ENCODE results near the gene RACK1.
"Not testable (repeated sequence)": the region's sequence is repeated elsewhere in the genome, so short reads cannot be mapped to it uniquely, and the experiment has no call there.

The RACK1 gene

GRCh38 chr5:181232593-181232992 lies 11.1 kb downstream of the RACK1 start:
- DNase-seq: no peak

DNA sequence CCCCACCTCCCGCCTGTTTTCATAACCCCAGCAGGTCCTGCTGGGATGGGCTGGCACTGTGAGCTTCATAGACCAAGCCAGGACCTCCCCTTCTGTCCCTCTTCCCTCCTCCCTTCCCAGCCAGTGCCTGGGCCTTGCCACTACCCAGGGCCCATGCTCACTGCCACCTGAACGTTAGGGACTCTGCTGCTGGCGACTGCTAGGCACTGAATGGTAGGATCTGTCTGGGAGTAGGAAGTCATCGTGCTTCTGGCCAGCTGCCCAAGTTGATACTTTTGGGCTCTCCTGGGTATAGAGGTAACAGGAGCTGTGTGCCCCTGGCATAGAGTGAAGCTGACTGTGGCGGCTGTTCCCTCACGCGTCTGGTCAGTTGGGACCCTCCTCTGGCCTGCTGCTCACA lies 12.3 kb downstream of the RACK1 start:
- no peak for DNase-seq

GRCh38 chr5:181230551-181230950 lies 13.2 kb downstream of the RACK1 start:
- DNase-seq: no peak

- no peak for DNase-seq
Measured at GRCh38 chr5:181229996-181230395, 13.7 kb downstream of the RACK1 start.

DNA sequence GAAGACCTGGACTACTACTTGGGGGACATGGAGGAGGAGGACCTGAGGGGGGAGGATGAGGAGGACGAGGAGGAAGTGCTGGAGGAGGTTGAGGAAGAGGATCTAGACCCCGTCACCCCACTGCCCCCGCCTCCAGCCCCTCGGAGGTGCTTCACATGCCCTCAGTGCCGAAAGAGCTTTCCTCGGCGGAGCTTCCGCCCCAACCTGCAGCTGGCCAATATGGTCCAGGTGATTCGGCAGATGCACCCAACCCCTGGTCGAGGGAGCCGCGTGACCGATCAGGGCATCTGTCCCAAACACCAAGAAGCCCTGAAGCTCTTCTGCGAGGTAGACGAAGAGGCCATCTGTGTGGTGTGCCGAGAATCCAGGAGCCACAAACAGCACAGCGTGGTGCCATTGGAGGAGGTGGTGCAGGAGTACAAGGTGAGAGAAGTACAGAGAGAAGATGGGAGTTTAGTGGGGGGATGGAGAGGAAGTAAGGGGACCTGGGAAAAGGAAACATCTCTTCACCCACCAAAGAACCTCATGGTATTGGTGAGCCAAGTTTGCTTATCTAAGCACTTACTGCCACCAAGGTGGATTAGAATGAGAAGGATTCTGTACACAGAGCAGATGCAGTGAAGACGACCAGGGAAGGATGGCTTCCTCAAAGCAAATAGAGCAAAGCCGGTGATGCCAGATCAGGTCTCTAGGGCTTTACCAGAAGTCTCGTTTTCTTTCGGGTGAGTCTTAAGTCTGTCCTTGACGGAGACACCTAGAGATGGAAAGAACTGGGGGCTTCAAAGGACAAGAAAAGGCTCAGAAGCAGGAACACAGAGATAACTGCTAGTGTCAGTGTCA lies 19.1 kb downstream of the RACK1 start:
- DNase-seq: no peak

DNA sequence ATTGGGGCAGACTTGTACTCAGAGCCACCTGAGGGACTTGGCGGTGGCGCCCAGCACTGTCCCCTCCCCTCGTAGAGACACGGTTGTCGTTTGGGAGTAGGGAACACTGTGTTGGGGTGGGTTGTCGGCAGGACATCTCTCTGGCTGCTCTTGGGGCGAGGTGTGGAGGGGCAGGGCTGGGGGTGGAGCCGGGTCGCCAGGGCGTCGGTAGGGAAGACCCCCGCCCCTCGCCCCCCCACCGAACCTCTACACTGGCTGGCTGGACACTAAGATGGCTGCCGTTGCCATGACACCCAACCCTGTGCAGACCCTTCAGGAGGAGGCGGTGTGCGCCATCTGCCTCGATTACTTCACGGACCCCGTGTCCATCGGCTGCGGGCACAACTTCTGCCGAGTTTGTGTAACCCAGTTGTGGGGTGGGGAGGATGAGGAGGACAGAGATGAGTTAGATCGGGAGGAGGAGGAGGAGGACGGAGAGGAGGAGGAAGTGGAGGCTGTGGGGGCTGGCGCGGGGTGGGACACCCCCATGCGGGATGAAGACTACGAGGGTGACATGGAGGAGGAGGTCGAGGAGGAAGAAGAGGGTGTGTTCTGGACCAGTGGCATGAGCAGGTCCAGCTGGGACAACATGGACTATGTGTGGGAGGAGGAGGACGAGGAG lies 19.8 kb downstream of the RACK1 start:
- no peak for DNase-seq

DNA sequence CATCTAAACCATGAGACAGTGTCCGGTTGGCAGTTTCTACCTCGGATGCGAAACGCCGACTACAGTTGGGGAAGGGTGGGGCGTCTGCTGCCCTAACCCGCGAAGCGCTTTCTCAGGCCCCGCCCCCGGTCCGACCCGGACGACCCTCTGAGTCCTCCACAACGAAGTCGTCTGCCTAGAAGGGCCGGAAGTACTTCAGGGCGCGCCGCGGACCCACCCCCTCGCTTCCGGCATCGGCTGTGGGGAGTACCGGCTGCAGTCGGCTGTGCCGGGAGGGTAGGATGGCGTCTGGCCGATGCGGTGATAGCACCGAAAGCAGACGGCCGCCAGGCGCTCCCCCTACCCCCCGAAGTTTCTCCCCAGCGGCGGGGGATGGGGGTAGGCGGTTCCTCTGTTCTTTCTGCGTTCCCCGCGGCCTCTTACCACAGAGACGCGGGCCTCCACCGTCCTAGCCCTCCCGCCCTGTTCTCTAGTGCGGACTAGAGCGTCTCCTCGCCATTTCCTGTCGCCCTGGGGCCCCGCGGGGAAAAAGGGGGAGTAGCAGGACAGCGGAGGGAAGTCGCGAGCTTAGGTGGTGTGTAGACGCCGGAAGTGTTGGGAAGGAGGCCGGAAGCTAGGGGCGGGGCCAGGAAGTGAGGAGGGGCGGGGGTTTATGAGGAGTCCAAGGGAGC lies 20.5 kb downstream of the RACK1 start, which contains the start of gene TRIM41:
TSS of gene TRIM41 (plus strand) at position 224 of the 671 bp plus-strand sequence. CDS start 719 bp downstream, outside the sequence.
- DNase-seq: no peak

DNA sequence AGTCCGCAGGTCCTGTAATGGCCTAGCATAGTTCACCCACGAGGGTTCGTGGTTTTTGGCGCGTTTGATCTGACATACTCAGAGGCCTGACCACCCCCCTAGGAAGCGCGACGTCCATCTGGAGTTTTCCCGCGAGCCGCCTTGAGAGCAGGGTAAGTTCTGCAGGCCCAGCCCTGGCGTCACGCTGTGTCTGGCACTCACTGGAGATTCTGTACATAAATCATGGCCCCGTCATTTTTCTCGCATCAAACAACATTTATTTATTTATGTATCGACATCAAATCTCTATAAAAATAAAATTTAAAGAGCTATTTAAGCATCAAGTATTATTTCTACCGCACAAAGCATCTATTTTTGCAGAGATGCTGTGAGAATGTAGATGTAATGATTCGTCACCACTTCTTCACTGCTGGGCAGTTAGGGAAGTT lies 21.1 kb downstream of the RACK1 start:
- DNase-seq: no peak

- no peak for DNase-seq
Measured at GRCh38 chr5:181221792-181222629, 21.7 kb downstream of the RACK1 start.

GRCh38 chr5:181221105-181221791 lies 22.5 kb downstream of the RACK1 start:
- DNase-seq: no peak

DNA sequence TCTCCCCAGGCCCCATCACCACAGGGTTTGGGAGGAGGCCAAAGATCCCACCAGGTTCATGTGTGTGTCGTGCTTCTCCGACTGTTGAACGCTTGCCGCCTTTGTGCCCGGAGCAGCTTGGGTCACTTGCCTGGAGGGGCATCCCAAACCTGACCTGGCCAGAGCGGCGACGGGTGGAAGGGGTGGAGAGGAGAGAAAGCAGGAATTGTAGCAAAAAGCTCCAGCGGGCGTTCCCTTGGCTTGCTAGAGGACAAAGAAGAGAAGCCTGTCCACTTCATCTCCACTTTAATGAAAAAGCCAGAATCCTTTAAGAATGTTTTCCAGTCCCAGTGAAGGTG lies 23.6 kb downstream of the RACK1 start:
- no peak for DNase-seq

GRCh38 chr5:181219262-181220177 lies 24.2 kb downstream of the RACK1 start:
- no peak for DNase-seq

- DNase-seq: no peak
Measured at GRCh38 chr5:181218795-181219124, 24.9 kb downstream of the RACK1 start.

GRCh38 chr5:181217803-181218062 lies 26.0 kb downstream of the RACK1 start:
- no peak for DNase-seq

DNA sequence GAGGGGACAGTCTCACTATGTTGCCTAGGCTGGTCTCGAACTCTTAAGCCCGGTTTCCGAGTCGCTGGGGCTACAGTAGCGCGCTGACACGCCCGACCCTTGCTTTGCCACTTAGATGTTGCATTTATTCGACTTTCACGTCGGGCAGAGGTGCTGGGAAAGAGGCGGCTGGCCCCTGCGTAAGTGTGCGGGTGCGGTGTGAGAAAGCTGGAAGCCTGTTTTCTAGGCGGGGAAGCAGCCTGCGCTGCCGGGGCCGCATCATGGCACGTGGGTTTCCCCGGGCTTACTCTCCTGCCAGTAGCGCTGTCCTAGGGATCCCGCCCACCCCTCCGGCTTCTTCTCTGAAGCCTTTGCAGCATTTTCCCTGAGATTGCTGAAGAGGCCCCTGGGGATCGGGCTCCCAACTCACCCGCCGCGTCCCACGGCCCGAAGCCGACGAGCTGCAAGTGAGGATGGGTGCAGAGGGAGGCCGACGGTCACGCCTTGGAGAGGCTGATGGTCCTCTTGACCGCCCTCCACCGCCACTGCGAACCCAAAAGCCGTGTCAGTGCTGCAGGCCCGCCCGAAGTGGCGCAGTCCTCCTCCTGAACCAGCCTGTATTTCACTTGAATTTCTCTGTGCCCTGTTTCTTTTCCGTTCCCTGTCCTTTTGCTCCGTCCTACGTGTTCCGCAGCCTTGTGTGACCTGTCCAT lies 26.4 kb downstream of the RACK1 start:
- no peak for DNase-seq

GRCh38 chr5:181215997-181216989 lies 27.4 kb downstream of the RACK1 start:
- no peak for DNase-seq

DNA sequence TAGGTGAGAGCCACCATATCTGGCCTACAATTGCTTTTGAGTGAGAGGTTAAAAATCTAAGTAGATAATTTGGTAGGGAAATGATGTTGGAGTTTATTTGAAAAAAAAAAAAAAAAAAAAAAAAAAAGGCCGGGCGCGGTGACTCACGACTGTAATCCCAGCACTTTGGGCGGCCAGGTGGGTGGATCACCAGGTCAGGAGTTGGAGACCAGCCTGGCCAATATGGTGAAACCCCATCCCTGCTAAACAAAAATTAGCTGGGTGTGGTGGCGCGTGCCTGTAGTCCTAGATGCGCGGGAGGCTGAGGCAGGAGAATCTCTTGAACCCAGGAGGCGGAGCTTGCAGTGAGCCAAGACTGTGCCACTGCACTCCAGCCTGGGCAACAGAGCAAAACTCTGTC lies 29.5 kb downstream of the RACK1 start:
- DNase-seq: not testable (repeated sequence)

DNA sequence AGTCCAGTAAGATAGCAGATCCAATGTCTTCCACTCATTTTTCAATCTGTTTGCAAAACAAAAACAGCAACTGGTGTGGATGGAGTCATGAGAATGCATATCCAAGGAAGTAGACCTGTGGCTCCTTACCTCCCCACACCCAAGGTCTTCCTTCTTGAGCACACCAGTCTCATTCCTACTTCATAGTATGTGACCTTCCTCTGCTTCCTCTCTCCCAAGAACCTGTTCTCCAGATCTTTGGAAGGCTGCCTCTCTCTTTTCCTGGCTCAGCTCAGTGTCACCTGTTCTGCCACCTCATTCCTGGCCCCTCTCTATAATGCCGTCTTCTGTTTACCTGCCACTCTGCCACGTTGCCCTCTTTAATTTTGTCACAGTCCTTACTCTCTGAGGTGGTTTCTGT lies 30.8 kb downstream of the RACK1 start:
- DNase-seq: no peak

DNA sequence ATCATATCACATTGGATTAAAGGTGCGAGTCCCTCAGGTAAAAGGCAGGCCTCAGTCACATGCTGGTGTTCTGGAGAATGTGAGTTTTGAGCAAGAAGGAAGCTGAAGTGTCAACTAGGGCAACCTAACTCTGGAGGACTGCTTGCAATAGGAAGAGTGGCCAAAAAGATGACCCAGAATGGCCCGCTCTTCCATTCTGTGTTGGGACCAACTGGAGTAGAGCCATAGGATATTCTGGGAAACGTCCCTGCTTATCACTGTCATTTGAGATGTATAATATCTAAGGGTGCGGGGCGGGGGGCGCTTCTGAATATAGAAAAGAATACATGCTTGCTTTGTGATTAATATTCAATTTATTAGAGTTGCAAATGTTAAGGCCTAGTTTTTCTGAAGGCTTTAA lies 31.6 kb downstream of the RACK1 start:
- no peak for DNase-seq

DNA sequence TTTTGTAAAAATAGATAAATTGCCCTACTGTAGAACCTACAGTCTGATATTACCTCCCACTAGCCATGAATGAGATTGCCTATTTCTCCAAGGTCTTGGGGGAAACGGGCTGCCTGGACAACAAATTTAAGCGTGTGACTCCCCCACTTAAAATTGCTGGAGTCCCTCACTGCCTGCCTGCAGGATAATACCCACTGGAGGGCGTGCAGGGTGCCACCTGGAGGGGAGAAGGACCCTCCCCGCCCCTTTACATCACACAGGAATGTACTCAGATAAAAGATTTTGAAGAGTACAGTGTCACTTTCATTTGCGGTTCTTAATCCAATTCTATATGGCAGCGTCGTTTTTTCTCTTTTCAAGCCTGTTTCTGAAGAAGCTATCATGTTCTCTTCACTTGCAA lies 32.5 kb downstream of the RACK1 start:
- no peak for DNase-seq

All from NCI-H345 (cell line).